ENCODE results near the gene AUH.

The AUH gene

GRCh38 chr9:91340395-91340967, 21.2 kb downstream of the AUH start:
- no peak for DNase-seq (ENCODE audit: low read depth)

- no peak for DNase-seq (ENCODE audit: low read depth)
Measured at GRCh38 chr9:91338681-91339080, 23.0 kb downstream of the AUH start.

DNA sequence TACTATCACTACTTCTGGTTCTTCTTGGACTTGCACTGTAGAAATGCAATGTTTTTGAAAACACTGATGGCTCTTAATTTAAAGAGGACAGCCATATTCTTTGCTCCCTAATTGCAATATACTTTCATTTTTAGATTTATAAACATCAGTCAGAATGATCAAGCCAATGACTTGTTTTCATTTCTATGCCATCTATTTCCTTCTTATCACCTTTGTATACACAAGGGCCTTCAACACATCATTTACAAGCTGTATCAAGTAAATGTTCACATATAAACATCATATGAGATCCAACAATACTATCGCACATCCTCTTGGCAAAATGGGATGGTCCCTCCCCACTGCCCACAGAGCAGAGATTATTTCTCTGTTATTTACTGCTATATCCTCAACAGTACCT, 24.9 kb downstream of the AUH start:
- no peak for DNase-seq (ENCODE audit: low read depth)

GRCh38 chr9:91334053-91334452, 27.7 kb downstream of the AUH start:
- DNase-seq (ENCODE audit: low read depth): no peak

DNA sequence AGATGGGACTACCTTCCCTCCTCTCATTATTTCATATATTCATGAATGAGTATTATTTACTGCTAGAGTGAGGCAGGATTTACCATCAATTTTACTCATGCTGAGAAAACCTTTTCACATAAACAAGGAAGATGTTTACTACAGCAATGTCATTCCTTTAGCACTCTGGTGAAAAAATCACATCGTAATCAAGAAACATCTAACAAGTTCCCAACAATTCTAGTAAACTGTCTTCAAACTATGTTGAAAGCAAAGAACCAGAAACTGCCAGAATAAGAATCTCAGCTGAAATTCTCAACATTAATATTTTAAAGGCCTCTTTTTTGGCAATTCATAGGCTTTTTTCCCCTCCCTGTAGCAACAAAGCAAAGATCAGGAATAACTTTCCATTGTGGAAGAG, 28.2 kb downstream of the AUH start:
- DNase-seq (ENCODE audit: low read depth): no peak

DNA sequence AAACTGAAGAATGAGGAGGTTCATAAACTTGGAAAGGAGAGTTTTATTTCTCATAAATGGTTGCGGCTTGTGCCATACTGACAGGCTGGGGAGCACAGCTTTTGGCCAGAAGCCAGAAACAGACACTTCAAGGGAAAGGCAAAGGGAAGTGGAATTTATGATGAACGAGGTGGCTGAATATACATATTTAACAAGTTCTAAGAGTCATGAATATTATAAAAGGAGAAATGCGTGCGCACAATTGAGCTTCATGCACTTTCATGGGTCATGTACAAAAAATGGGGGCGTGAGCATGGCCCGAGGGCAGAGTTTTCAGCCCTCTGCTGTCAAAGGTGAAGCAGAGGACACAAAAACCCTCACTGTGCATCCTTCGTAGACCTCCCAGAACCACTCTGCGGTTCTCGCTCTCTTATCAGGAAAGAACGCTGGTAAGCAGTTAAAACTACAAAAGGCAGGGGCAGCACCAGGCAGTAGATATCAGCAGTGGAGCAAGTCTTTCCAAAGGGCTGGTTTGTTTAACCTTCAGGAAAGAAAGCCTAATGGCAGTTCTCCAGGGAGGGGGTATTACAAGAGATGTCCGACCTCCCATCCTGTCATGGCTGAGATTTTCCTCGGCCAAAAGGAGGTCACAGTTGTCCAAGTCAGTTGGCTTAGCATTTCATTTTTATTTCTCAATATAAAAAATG, 29.0 kb downstream of the AUH start:
- no peak for DNase-seq (ENCODE audit: low read depth)

DNA sequence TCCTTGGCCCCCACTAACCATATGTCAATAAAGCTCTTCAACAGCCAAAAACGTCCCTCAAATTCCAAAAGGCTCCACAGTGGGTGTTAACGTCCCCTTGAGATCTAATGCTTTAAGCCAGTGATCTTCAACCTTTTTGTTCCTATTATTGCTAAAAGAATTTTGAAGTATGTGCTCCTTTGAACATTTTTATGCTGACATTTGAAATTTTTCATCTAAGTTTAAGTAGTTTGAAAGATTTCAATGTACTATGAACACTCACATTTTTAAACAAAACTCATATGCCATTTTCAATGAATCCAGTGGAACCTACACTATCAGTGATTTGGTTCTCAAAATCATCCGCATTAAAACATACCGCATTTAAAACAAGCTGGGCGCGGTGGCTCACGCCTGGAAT, 29.9 kb downstream of the AUH start:
- DNase-seq (ENCODE audit: low read depth): no peak

DNA sequence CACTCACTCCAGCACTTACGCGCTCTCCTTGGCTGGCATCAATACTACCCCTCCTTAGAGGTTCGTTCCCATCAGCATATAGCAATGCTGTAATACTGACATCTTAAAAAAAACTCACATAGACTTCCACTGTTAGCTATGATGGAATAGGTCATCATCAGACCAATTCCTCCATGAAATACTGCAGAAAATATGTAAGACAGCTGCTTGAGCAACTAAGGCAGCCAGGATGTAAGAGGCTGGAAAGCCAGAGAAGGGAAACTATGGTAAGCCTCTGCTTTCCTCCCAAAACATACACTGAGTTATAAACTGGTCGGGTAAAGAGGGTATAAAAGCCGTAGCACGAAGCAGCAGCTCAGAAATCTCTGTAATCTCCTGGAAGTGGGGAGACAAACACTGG, 33.5 kb downstream of the AUH start:
- no peak for DNase-seq (ENCODE audit: low read depth)

DNA sequence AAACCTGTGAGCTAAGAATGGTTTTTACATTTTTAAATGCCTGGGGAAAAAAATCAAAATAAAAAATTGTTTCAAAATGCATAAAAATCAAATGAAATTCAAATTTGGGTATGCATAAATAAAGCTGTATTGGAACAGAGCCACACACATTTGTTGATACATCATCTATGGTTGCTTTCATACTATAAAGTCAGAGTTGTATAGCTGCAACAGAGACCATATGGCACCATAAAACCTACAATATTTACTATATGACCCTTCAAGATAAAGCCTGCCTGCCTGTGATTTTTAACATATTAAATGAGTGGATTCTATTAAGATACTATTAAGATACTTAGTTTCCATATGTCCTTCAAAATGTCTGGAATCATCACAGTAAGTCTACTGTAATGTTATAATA, 40.0 kb downstream of the AUH start:
- DNase-seq (ENCODE audit: low read depth): no peak

GRCh38 chr9:91320299-91320698, 41.4 kb downstream of the AUH start:
- no peak for DNase-seq (ENCODE audit: low read depth)

- DNase-seq (ENCODE audit: low read depth): no peak
Measured at GRCh38 chr9:91316093-91316492, 45.6 kb downstream of the AUH start.

DNA sequence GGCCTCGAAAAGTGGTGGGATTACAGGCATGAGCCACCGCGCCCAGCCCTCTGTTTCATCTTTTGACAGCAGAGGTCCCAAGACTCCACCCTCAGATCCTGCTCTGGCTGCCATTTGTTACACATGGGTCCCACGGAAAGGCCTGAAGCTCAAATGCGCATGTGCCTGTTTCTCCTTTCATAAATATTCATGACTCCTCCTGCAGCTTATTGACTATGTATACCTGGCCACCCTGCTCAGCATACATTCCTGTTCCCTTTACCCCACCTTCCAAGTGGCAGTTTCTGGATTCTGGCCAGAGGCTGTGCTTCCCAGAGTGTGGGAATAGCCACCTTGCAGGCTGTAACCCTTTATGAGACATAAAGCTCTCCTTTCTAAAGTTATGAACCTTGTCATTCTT, 46.5 kb downstream of the AUH start:
- DNase-seq (ENCODE audit: low read depth): no peak

GRCh38 chr9:91312717-91313325, 48.9 kb downstream of the AUH start:
- DNase-seq (ENCODE audit: low read depth): no peak

DNA sequence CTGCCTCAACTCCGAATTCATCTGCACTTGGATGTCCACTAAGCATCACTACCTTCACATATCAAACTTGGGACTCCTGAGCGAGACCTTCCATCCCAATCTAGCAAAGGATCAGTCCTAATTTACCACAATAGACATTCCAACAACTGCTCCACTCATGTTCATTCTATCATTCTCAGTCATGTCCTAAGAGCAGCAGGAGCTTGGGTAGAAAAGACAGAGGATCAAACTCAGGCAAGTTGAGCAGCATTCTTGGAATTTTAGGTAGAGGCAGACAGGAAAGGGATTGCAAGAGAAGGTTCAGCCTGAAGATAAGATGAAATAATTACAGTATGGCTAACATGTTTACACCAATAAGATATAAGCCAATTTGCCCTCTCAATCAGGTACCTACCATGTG, 51.7 kb downstream of the AUH start:
- no peak for DNase-seq (ENCODE audit: low read depth)

DNA sequence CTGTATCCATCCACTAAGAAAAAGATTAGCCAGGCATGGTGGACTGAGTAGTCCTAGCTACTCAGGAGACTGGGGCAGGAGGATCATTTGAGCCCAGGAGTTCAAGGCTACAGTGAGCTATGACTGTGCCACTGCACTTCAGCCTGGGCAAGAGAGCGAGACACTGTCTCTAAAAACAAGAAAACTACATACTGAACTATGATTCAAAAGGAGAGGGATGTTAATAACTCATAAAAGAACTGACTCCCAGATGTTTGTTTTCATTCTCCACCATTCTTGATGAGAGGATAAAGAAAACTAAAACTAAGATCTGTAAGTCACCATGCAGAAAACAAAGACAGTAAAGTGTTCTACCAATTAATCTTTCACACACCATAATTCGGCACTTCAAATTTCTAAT, 53.5 kb downstream of the AUH start:
- no peak for DNase-seq (ENCODE audit: low read depth)

DNA sequence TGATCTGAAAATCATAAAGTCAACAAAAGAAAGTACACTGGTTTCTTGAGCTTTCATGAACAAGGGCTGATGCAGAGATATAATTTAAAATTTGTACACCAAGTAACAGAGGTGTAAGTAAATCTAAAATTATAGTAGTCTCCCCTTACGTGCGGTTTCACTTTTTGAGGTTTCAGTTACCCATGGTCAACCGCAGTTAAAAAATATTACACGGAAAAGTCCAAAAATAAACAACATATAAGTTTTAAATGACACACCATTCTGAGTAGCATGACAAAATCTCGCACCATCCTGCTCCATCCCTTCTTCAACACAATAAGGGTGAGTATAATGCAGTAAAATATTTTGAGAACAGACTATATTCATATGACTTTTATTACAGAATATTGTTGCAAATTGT, 54.4 kb downstream of the AUH start:
- DNase-seq (ENCODE audit: low read depth): no peak

GRCh38 chr9:91306296-91306630, 55.5 kb downstream of the AUH start:
- no peak for DNase-seq (ENCODE audit: low read depth)

DNA sequence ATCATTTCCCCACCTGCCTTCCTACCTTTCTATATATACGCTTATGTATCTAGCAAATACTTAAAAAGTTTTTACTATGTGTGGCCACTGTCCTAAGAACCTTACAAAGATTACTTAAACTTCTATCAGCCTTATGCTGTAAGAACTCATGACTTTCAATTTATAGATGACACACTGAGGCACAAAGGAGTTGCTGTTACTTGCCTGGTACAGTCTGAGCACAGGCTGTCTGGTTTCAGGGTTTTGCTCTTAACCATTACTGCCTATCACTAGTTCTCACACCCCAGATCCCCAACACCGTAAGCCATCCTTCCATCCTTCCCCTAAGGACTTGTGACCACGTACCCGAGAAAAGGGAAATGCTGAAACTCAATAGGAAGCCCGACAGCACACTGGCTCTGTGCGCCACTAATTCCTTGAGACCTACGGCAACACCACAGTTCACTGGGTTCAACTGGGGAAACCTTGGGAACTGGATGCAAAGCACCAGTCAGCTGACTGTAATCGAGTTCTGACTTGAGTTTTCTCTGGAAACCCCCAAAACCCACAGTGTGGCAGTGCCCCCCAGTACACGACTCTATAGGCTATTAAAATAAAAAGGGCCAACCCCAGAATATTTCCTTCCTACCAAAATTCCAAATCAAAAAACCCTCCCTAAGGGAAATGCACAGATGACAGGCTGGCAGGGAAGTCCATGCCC, 56.0 kb downstream of the AUH start:
- DNase-seq (ENCODE audit: low read depth): no peak

- DNase-seq (ENCODE audit: low read depth): no peak
Measured at GRCh38 chr9:91303741-91304415, 57.8 kb downstream of the AUH start.

GRCh38 chr9:91302831-91303230, 58.9 kb downstream of the AUH start:
- DNase-seq (ENCODE audit: low read depth): peak; percentile 53

GRCh38 chr9:91301161-91301560, 60.6 kb downstream of the AUH start:
- no peak for DNase-seq (ENCODE audit: low read depth)

DNA sequence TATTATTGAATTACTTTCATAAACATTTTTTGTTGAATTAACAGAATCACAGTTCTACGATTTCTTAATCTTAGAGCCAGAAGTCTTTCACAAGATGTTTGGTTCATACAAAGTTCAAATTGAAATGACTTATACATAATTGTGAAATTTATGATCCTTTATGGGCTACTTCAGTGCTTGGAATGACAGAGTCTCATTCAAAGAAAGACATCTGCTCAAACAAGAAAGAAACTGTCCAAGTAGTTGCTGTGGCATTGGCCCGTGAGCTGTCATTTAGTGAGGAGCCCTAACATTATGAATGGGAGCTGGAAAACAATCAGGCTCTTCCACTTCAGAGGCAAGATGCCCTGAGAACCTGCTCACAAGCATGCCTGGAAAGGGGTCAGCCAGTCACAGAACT, 63.4 kb downstream of the AUH start:
- DNase-seq (ENCODE audit: low read depth): no peak

DNA sequence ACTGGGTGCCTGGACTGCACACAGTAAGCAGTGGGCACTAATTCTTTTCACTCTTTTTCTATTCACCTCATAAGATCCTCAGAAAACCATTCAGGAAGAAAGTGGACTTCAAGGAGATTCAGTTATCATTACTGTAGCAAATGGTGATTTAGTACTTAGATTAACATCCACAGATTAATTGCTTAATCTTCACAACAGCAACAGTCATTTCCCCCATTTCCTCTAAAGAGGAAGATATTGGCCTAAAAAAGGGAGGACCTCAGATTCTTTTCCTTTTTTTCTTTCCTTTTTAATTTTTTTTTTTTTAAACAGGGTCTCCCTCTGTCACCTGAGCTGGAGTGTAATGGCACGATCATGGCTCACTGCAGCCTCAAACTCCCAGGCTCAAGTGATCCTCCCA, 64.4 kb downstream of the AUH start:
- no peak for DNase-seq (ENCODE audit: low read depth)

All from fibroblast of the conjunctiva (primary cell).